Measurements from ENCODE around the gene PGAP2.

Gene PGAP2

GRCh38 chr11:3866206-3866605 is 57.8 kb downstream of the PGAP2 start:
- ChIA-PET CTCF (interaction anchor here (0.8 to 11.7 kb wide), 3 partner anchors 9 to 24 kb away, joined by 4 to 168 read pairs (median 4); partner anchors contain the start of gene STIM1), POLR2A (interaction anchor here (0.6 to 1.2 kb wide), 2 partner anchors 13 to 76 kb away, joined by 3 read pairs; no protein-coding TSS in a partner anchor)
- WGBS (ENCODE audit: insufficient coverage) = 58% methylated on average over 4 of the region's 5 CpGs
- no peaks in the 10 kb centered on the region for H3K27me3 ChIP-seq (replicated peaks in 2 of 5; ENCODE audit: control insufficient read depth in 4 of 5, insufficient read depth in 5 of 5, low read length in 4 of 5)
- H3K4me1 ChIP-seq (ENCODE audit: control extremely low read depth in 1 of 4, control insufficient read depth in 4 of 4, insufficient read depth in 4 of 4, low read length in 3 of 4) = peaks cover 38 to 73% (median 61%) of the 10 kb centered on the region in 4 experiments
- peaks cover 0 to 2% (median 0%) of the 10 kb centered on the region in 5 experiments for H3K9me3 ChIP-seq (ENCODE audit: control extremely low read depth in 1 of 5, control insufficient read depth in 4 of 5, insufficient read depth in 2 of 5, low read depth in 1 of 5, low read length in 4 of 5)
- peak overlapping the region in 1 of 2 experiments; percentile 75 for H3K27ac ChIP-seq (ENCODE audit: insufficient read depth in 1 of 2, low read depth in 1 of 2, low read length in 2 of 2, poor library complexity in 1 of 2, severe bottlenecking in 2 of 2)
- no peaks in the 10 kb centered on the region for H3K36me3 ChIP-seq (ENCODE audit: control insufficient read depth in 4 of 4, insufficient read depth in 4 of 4, low read length in 3 of 4)
- peak in 1 of 3 donors; percentile 51 for DNase-seq
- peak overlapping the region in 1 of 7 experiments; percentile 45 for H3K4me3 ChIP-seq (ENCODE audit: control insufficient read depth in 1 of 7, extremely low read depth in 1 of 7, insufficient read depth in 4 of 7, low read depth in 2 of 7, low read length in 6 of 7)

- H3K9me3 ChIP-seq (ENCODE audit: control extremely low read depth in 1 of 5, control insufficient read depth in 4 of 5, insufficient read depth in 2 of 5, low read depth in 1 of 5, low read length in 4 of 5) = peaks cover 0 to 2% (median 0%) of the 10 kb centered on the region in 5 experiments
- peaks cover 40 to 73% (median 60%) of the 10 kb centered on the region in 4 experiments for H3K4me1 ChIP-seq (ENCODE audit: control extremely low read depth in 1 of 4, control insufficient read depth in 4 of 4, insufficient read depth in 4 of 4, low read length in 3 of 4)
- no peak overlapping the region for H3K4me3 ChIP-seq (ENCODE audit: control insufficient read depth in 1 of 7, extremely low read depth in 1 of 7, insufficient read depth in 4 of 7, low read depth in 2 of 7, low read length in 6 of 7)
- DNase-seq = no peak
- H3K27ac ChIP-seq (ENCODE audit: insufficient read depth in 1 of 2, low read depth in 1 of 2, low read length in 2 of 2, poor library complexity in 1 of 2, severe bottlenecking in 2 of 2) = peak overlapping the region in 1 of 2 experiments; percentile 75
- H3K27me3 ChIP-seq (replicated peaks in 2 of 5; ENCODE audit: control insufficient read depth in 4 of 5, insufficient read depth in 5 of 5, low read length in 4 of 5) = no peaks in the 10 kb centered on the region
- ChIA-PET POLR2A (no interaction called here), CTCF (interaction anchor here (0.8 to 11.7 kb wide), 5 partner anchors 8 to 206 kb away, joined by 3 to 168 read pairs (median 4); partner anchors contain the start of gene STIM1)
- no peaks in the 10 kb centered on the region for H3K36me3 ChIP-seq (ENCODE audit: control insufficient read depth in 4 of 4, insufficient read depth in 4 of 4, low read length in 3 of 4)
Observed at GRCh38 chr11:3866836-3867208, 58.5 kb downstream of the PGAP2 start.

GRCh38 chr11:3867209-3868091 is 59.1 kb downstream of the PGAP2 start:
- H3K27ac ChIP-seq (ENCODE audit: insufficient read depth in 1 of 2, low read depth in 1 of 2, low read length in 2 of 2, poor library complexity in 1 of 2, severe bottlenecking in 2 of 2) = peak overlapping the region; percentile 9 to 75
- CTCF ChIA-PET = interaction anchor here (0.9 to 11.7 kb wide), 6 partner anchors 10 to 206 kb away, joined by 3 to 168 read pairs (median 4); partner anchors contain the start of gene STIM1
- no peaks in the 10 kb centered on the region for H3K36me3 ChIP-seq (ENCODE audit: control insufficient read depth in 4 of 4, insufficient read depth in 4 of 4, low read length in 3 of 4)
- H3K4me3 ChIP-seq (ENCODE audit: control insufficient read depth in 1 of 7, extremely low read depth in 1 of 7, insufficient read depth in 4 of 7, low read depth in 2 of 7, low read length in 6 of 7) = peak overlapping the region in 2 of 7 experiments; percentile 8 to 28
- peaks cover 36 to 72% (median 56%) of the 10 kb centered on the region in 4 experiments for H3K4me1 ChIP-seq (ENCODE audit: control extremely low read depth in 1 of 4, control insufficient read depth in 4 of 4, insufficient read depth in 4 of 4, low read length in 3 of 4)
- DNase-seq = peak in 1 of 3 donors; percentile 33
- POLR2A ChIA-PET = interaction anchor here (0.5 to 1.3 kb wide), 3 partner anchors 9 to 25 kb away, joined by 3 read pairs; no protein-coding TSS in a partner anchor
- no peaks in the 10 kb centered on the region for H3K27me3 ChIP-seq (replicated peaks in 2 of 5; ENCODE audit: control insufficient read depth in 4 of 5, insufficient read depth in 5 of 5, low read length in 4 of 5)
- H3K9me3 ChIP-seq (ENCODE audit: control extremely low read depth in 1 of 5, control insufficient read depth in 4 of 5, insufficient read depth in 2 of 5, low read depth in 1 of 5, low read length in 4 of 5) = peaks cover 0 to 2% (median 0%) of the 10 kb centered on the region in 5 experiments
- WGBS (ENCODE audit: insufficient coverage) = 35% methylated on average over 6 of the region's 6 CpGs

- POLR2A ChIA-PET = no interaction called here
- CTCF ChIA-PET = interaction anchor here (0.6 to 11.7 kb wide), 10 partner anchors 8 to 199 kb away, joined by 3 to 168 read pairs (median 4); partner anchors contain the start of gene STIM1
- WGBS (ENCODE audit: insufficient coverage) = 92% methylated on average over 1 of the region's 2 CpGs
Observed at GRCh38 chr11:3873712-3874349, 65.5 kb downstream of the PGAP2 start.

More at GRCh38 chr11:3873712-3874349, 65.5 kb downstream of the PGAP2 start:
- H3K36me3 ChIP-seq (ENCODE audit: control insufficient read depth in 4 of 4, insufficient read depth in 4 of 4, low read length in 3 of 4) = peaks cover 0 to 3% (median 0%) of the 10 kb centered on the region in 4 experiments
- DNase-seq = no peak
- H3K4me1 ChIP-seq (ENCODE audit: control extremely low read depth in 1 of 4, control insufficient read depth in 4 of 4, insufficient read depth in 4 of 4, low read length in 3 of 4) = peaks cover 17 to 52% (median 32%) of the 10 kb centered on the region in 4 experiments
- H3K4me3 ChIP-seq (ENCODE audit: control insufficient read depth in 1 of 7, extremely low read depth in 1 of 7, insufficient read depth in 4 of 7, low read depth in 2 of 7, low read length in 6 of 7) = no peak overlapping the region
- no peaks in the 10 kb centered on the region for H3K27me3 ChIP-seq (replicated peaks in 2 of 5; ENCODE audit: control insufficient read depth in 4 of 5, insufficient read depth in 5 of 5, low read length in 4 of 5)
- H3K27ac ChIP-seq (ENCODE audit: insufficient read depth in 1 of 2, low read depth in 1 of 2, low read length in 2 of 2, poor library complexity in 1 of 2, severe bottlenecking in 2 of 2) = no peak overlapping the region
- H3K9me3 ChIP-seq (ENCODE audit: control extremely low read depth in 1 of 5, control insufficient read depth in 4 of 5, insufficient read depth in 2 of 5, low read depth in 1 of 5, low read length in 4 of 5) = peaks cover 0 to 2% (median 0%) of the 10 kb centered on the region in 5 experiments

Measured in common myeloid progenitor, CD34-positive (primary cell).